WTC11 (cell line): ENCODE data around the gene MYL6B. TPM values are rescaled to one million over a fixed set of nuclear protein-coding genes. Genes with fewer than 3 reads are reported as not detected.
A peak's percentile ranks its signal among the peaks of the same experiment; 100 is the strongest.

Experiments
- ATAC-seq: fragments of 200-7000 bp; cut with Tn5 transposase; 2 replicates; pipeline ENCODE4 v1.10.0; 2021; ENCODE audit warnings: mild to moderate bottlenecking, moderate library complexity
- CTCF ChIA-PET: fragments of 300-600 bp; sonication (Branson Sonifier 250); formaldehyde crosslinking; loops from one replicate; lab custom pipeline; 2021; ENCODE audit warnings: antibody characterized with exemption; lab: Charles Lee
- POLR2A ChIA-PET: fragments of 350-600 bp; sonication (Branson Sonifier 250); formaldehyde crosslinking; loops from one replicate; lab custom pipeline; 2021; ENCODE audit warnings: antibody characterized with exemption; lab: Charles Lee
- DNase-seq: peaks from one replicate; pipeline ENCODE4 v3.0.0; 2021; ENCODE audit warnings: low spot score
- H3K27ac Mint-ChIP-seq: 2 replicates; pipeline ENCODE4 v1.8.0; 2021; ENCODE audit warnings: mixed read lengths
- H3K27me3 Mint-ChIP-seq: 2 replicates; pipeline ENCODE4 v1.8.0; 2021; ENCODE audit warnings: low read depth, mild to moderate bottlenecking, moderate library complexity, mixed read lengths
- H3K36me3 Mint-ChIP-seq: 2 replicates; pipeline ENCODE4 v1.8.0; 2021; ENCODE audit warnings: mixed read lengths
- H3K4me1 Mint-ChIP-seq: 2 replicates; pipeline ENCODE4 v1.8.0; 2022; ENCODE audit warnings: mixed read lengths
- H3K4me3 Mint-ChIP-seq: 2 replicates; pipeline ENCODE4 v1.8.0; 2021; ENCODE audit warnings: mild to moderate bottlenecking, moderate library complexity, mixed read lengths
- H3K9me3 Mint-ChIP-seq: 2 replicates; pipeline ENCODE4 v1.8.0; 2021; ENCODE audit warnings: mixed read lengths
- ARID4B ChIP-seq: sonication (generic); formaldehyde crosslinking; IDR thresholded peaks from 2 replicates; pipeline ENCODE4 v1.8.0; 2023; ENCODE audit warnings: missing genetic modification reagents, mild to moderate bottlenecking, borderline replicate concordance
- ATF3 ChIP-seq: sonication (generic); formaldehyde crosslinking; conservative IDR thresholded peaks from 2 replicates; pipeline ENCODE4 v1.8.1; 2022; ENCODE audit warnings: mild to moderate bottlenecking, missing genetic modification reagents
- CTCF ChIP-seq: fragments of 200-600 bp; IDR thresholded peaks from 2 replicates; pipeline ENCODE4 v1.8.0; 2022; ENCODE audit warnings: antibody characterized with exemption
- E2F5 ChIP-seq: sonication (generic); formaldehyde crosslinking; IDR thresholded peaks from 2 replicates; pipeline ENCODE4 v1.8.1; 2022; ENCODE audit warnings: mild to moderate bottlenecking, moderate library complexity, missing genetic modification reagents
- ETV6 ChIP-seq: sonication (generic); formaldehyde crosslinking; IDR thresholded peaks from 2 replicates; pipeline ENCODE4 v1.8.1; 2022; ENCODE audit warnings: mild to moderate bottlenecking, missing genetic modification reagents
- FOXP1 ChIP-seq: sonication (generic); formaldehyde crosslinking; IDR thresholded peaks from 2 replicates; pipeline ENCODE4 v1.8.0; 2022; ENCODE audit warnings: missing genetic modification reagents, mild to moderate bottlenecking, moderate library complexity, borderline replicate concordance
- JAZF1 ChIP-seq: fragments of 250-450 bp; sonication (Bioruptor Pico); IDR thresholded peaks from 2 replicates; pipeline ENCODE4 v1.9.0; 2021; ENCODE audit warnings: moderate library complexity, mild to moderate bottlenecking, inconsistent platforms
- JUN ChIP-seq: sonication (generic); formaldehyde crosslinking; IDR thresholded peaks from 2 replicates; pipeline ENCODE4 v1.8.0; 2023; ENCODE audit warnings: mild to moderate bottlenecking, missing genetic modification reagents
- SMAD3 ChIP-seq: sonication (generic); formaldehyde crosslinking; IDR thresholded peaks from 2 replicates; pipeline ENCODE4 v1.8.0; 2022; ENCODE audit warnings: missing genetic modification reagents, mild to moderate bottlenecking, borderline replicate concordance
- SOX15 ChIP-seq: fragments of 250-450 bp; sonication (Bioruptor Pico); IDR thresholded peaks from 2 replicates; pipeline ENCODE4 v1.9.0; 2021; ENCODE audit warnings: mild to moderate bottlenecking
- TCF7 ChIP-seq: sonication (generic); formaldehyde crosslinking; IDR thresholded peaks from 2 replicates; pipeline ENCODE4 v1.8.0; 2022; ENCODE audit warnings: mild to moderate bottlenecking, low read depth, missing genetic modification reagents, moderate library complexity
- ZNF138 ChIP-seq: sonication (generic); formaldehyde crosslinking; conservative IDR thresholded peaks from 2 replicates; pipeline ENCODE4 v1.8.1; 2022; ENCODE audit warnings: mild to moderate bottlenecking, moderate library complexity, missing genetic modification reagents
- ZNF671 ChIP-seq: fragments of 250-450 bp; sonication (Bioruptor Pico); IDR thresholded peaks from 2 replicates; pipeline ENCODE4 v1.8.0; 2021; ENCODE audit warnings: mild to moderate bottlenecking
- total RNA-seq: library from RNA; stranded (reverse); gene quantifications from 3 replicates; pipeline ENCODE4 v1.2.3, GENCODE V29; 2021

The MYL6B gene
- total RNA-seq, 1 experiment from 2014 or later: 173 TPM

- ChIA-PET CTCF (interaction anchor here (0.6 to 3.0 kb wide), 13 partner anchors 9 to 1191 kb away, joined by 3 to 25 read pairs (median 6); partner anchors contain the start of genes ANKRD52, ESYT1, RNF41 and SMARCC2), POLR2A (interaction anchor here (0.6 to 1.9 kb wide), 6 partner anchors 10 to 70 kb away, joined by 5 to 15 read pairs (median 6); partner anchors contain the start of genes ESYT1, PA2G4, RNF41 and ZC3H10)
- Mint-ChIP-seq H3K27me3 (no peaks in the 10 kb centered on the region), H3K27ac (peak overlapping the region; percentile 88), H3K36me3 (peaks cover 17% of the 10 kb centered on the region), H3K4me3 (peak overlapping the region; percentile 93), H3K4me1 (peaks cover 13% of the 10 kb centered on the region), H3K9me3 (no peaks in the 10 kb centered on the region)
- DNase-seq: peak; percentile 72
- ATAC-seq: peak; percentile 81
- TF ChIP-seq ZNF671 (CRISPR knock-in tag): no peak
- TF ChIP-seq CTCF: peak; percentile 22; the same call in 1 of the 2 replicates
Measured at GRCh38 chr12:56151672-56152131, 685 bp upstream of the MYL6B start.

GRCh38 chr12:56152756-56153677 is 630 bp downstream of the MYL6B start:
- ChIA-PET CTCF (no interaction called here), POLR2A (interaction anchor here (0.5 kb wide), 1 partner anchor 68 kb away, joined by 3 read pairs; no protein-coding TSS in a partner anchor)
- ATAC-seq (no peak), DNase-seq (no peak)
- Mint-ChIP-seq H3K4me3 (peak overlapping the region; percentile 93), H3K36me3 (peaks cover 17% of the 10 kb centered on the region), H3K27me3 (no peaks in the 10 kb centered on the region), H3K4me1 (peaks cover 20% of the 10 kb centered on the region), H3K27ac (no peak overlapping the region), H3K9me3 (no peaks in the 10 kb centered on the region)
- TF ChIP-seq ATF3 (CRISPR knock-in tag) (no peak), ARID4B (CRISPR knock-in tag) (no peak), E2F5 (CRISPR knock-in tag) (no peak), ZNF138 (CRISPR knock-in tag) (no peak)

- ATAC-seq (no peak), DNase-seq (no peak)
- Mint-ChIP-seq H3K27ac (no peak overlapping the region), H3K4me3 (peak overlapping the region; percentile 93), H3K4me1 (peaks cover 20% of the 10 kb centered on the region), H3K27me3 (no peaks in the 10 kb centered on the region), H3K36me3 (peaks cover 17% of the 10 kb centered on the region), H3K9me3 (no peaks in the 10 kb centered on the region)
- ChIA-PET POLR2A (interaction anchor here (0.5 kb wide), 1 partner anchor 69 kb away, joined by 3 read pairs; no protein-coding TSS in a partner anchor), CTCF (interaction anchor here (0.5 to 1.3 kb wide), 4 partner anchors 18 to 36 kb away, joined by 3 read pairs; partner anchors contain the start of genes ESYT1 and SMARCC2)
- TF ChIP-seq TCF7: no peak
- TF ChIP-seq SMAD3: no peak
- TF ChIP-seq ARID4B (CRISPR knock-in tag): no peak
- no peak for TF ChIP-seq FOXP1 (CRISPR knock-in tag)
- no peak for TF ChIP-seq JUN (CRISPR knock-in tag)
- TF ChIP-seq E2F5 (CRISPR knock-in tag): no peak
- TF ChIP-seq JAZF1 (CRISPR knock-in tag): no peak
- no peak for TF ChIP-seq ETV6
- no peak for TF ChIP-seq SOX15 (CRISPR knock-in tag)
Measured at GRCh38 chr12:56153678-56154065, 1.3 kb downstream of the MYL6B start.
